Measurements from ENCODE around the gene IGF2.

- TF ChIP-seq POLR2A (IDR thresholded peaks at IDR 0.05; ENCODE audit: extremely low read depth, insufficient read length) (no peak), CTCF (IDR thresholded peaks at IDR 0.05; ENCODE audit: low read depth, low read length) (no peak), MAX (IDR thresholded peaks at IDR 0.05; ENCODE audit: low read depth, low read length) (no peak)
Observed at GRCh38 chr11:2086239-2087040, 52.7 kb downstream of the IGF2 start.
